Mesendoderm (in vitro differentiated cells): ENCODE data around the gene PCK1.
A peak's percentile ranks its signal among the peaks of the same experiment; 100 is the strongest.

ENCODE experiments used
- DNase-seq: peaks from one replicate; pipeline ENCODE4 v3.0.0; 2013
- H2AK5ac ChIP-seq: 2 replicates; pipeline ENCODE4 v1.6.1; 2013; ENCODE audit warnings: low read length, inconsistent platforms
- H2BK120ac ChIP-seq: 2 replicates; pipeline ENCODE4 v1.6.1; 2013; ENCODE audit warnings: low read depth, mild to moderate bottlenecking, low read length, moderate library complexity, mixed read lengths
- H2BK15ac ChIP-seq: replicated peaks from 2 replicates; pipeline ENCODE4 v1.6.1; 2013; ENCODE audit warnings: low read depth, mild to moderate bottlenecking, moderate library complexity
- H2BK5ac ChIP-seq: 2 replicates; pipeline ENCODE4 v1.6.1; 2013; ENCODE audit warnings: low read length, inconsistent platforms
- H3K18ac ChIP-seq: 2 replicates; pipeline ENCODE4 v1.6.1; 2013; ENCODE audit warnings: mild to moderate bottlenecking, low read length, mixed read lengths
- H3K23ac ChIP-seq: one replicate; pipeline ENCODE4 v1.6.1; 2013; ENCODE audit warnings: low read length
- H3K27ac ChIP-seq: 2 replicates; pipeline ENCODE4 v1.5.1; 2013; ENCODE audit warnings: low read depth, mild to moderate bottlenecking, inconsistent platforms, low read length, moderate library complexity
- H3K27me3 ChIP-seq: 2 replicates; pipeline ENCODE4 v1.6.1; 2013; ENCODE audit warnings: low read length, control low read depth, mild to moderate bottlenecking, inconsistent platforms; ENCODE audit not compliant: insufficient read depth, poor library complexity
- H3K36me3 ChIP-seq: 2 replicates; pipeline ENCODE4 v1.6.1; 2013; ENCODE audit warnings: low read length, inconsistent platforms; ENCODE audit not compliant: control insufficient read depth, insufficient read depth
- H3K4ac ChIP-seq: one replicate; pipeline ENCODE4 v1.6.1; 2013; ENCODE audit warnings: low read depth, mild to moderate bottlenecking, low read length, moderate library complexity
- H3K4me1 ChIP-seq: 2 replicates; pipeline ENCODE4 v1.6.1; 2013; ENCODE audit warnings: low read depth, low read length, inconsistent platforms; ENCODE audit not compliant: control insufficient read depth
- H3K4me2 ChIP-seq: 2 replicates; pipeline ENCODE4 v1.6.1; 2013; ENCODE audit warnings: low read length
- H3K4me3 ChIP-seq: 2 replicates; pipeline ENCODE4 v1.5.1; 2013; ENCODE audit warnings: mild to moderate bottlenecking, low read length
- H3K56ac ChIP-seq: one replicate; pipeline ENCODE4 v1.6.1; 2013; ENCODE audit warnings: low read length
- H3K79me1 ChIP-seq: 2 replicates; pipeline ENCODE4 v1.6.1; 2013; ENCODE audit warnings: low read length, inconsistent platforms
- H3K79me2 ChIP-seq: 2 replicates; pipeline ENCODE4 v1.6.1; 2013; ENCODE audit warnings: mild to moderate bottlenecking, low read length; ENCODE audit not compliant: control insufficient read depth, insufficient read depth
- H3K9ac ChIP-seq: 2 replicates; pipeline ENCODE4 v1.6.1; 2013; ENCODE audit warnings: low read length, inconsistent platforms
- H4K5ac ChIP-seq: one replicate; pipeline ENCODE4 v1.6.1; 2013; ENCODE audit warnings: low read length
- H4K8ac ChIP-seq: one replicate; pipeline ENCODE4 v1.6.1; 2013; ENCODE audit warnings: low read depth, mild to moderate bottlenecking, control low read depth, low read length, moderate library complexity
- WGBS: extraction: QIAGEN DNeasy Blood & Tissue Kit; methylation state at CpG from one replicate; pipeline ENCODE4 v1.1.7; 2013; ENCODE audit warnings: low lambda C conversion rate, missing lambda C conversion rate; ENCODE audit not compliant: insufficient coverage; ENCODE audit errors: extremely low coverage; 5-methylcytosine and 5-hydroxymethylcytosine counted together

PCK1 gene

GRCh38 chr20:57517904-57518303, 43.0 kb upstream of the PCK1 start:
- H4K5ac ChIP-seq, result no peak overlapping the region
- H3K4ac ChIP-seq, result no peak overlapping the region
- no peak overlapping the region for H2BK15ac ChIP-seq
- no peaks in the 10 kb centered on the region for H3K4me1 ChIP-seq
- H3K36me3 ChIP-seq, result no peaks in the 10 kb centered on the region
- H3K18ac ChIP-seq, result no peak overlapping the region
- H3K79me1 ChIP-seq, result no peaks in the 10 kb centered on the region
- no peaks in the 10 kb centered on the region for H3K79me2 ChIP-seq
- no peak overlapping the region for H2AK5ac ChIP-seq
- no CpG with 5 or more reads among the region's 5 CpGs for WGBS
- H3K9ac ChIP-seq, result no peak overlapping the region
- no peak overlapping the region for H4K8ac ChIP-seq
- H2BK5ac ChIP-seq, result no peak overlapping the region
- H3K56ac ChIP-seq, result no peak overlapping the region
- no peak overlapping the region for H3K4me2 ChIP-seq
- no peak overlapping the region for H3K23ac ChIP-seq
- no peak overlapping the region for H2BK120ac ChIP-seq
- H3K27me3 ChIP-seq, result no peaks in the 10 kb centered on the region
- H3K4me3 ChIP-seq, result no peak overlapping the region
- DNase-seq, result no peak
- H3K27ac ChIP-seq, result no peak overlapping the region

GRCh38 chr20:57522380-57523140, 38.4 kb upstream of the PCK1 start:
- H3K4ac ChIP-seq, result no peak overlapping the region
- no peak overlapping the region for H3K18ac ChIP-seq
- H3K56ac ChIP-seq, result no peak overlapping the region
- no peak overlapping the region for H3K4me3 ChIP-seq
- H3K79me1 ChIP-seq, result no peaks in the 10 kb centered on the region
- no peak overlapping the region for H3K27ac ChIP-seq
- no peaks in the 10 kb centered on the region for H3K27me3 ChIP-seq
- no peak overlapping the region for H2BK15ac ChIP-seq
- H2BK5ac ChIP-seq, result no peak overlapping the region
- H4K8ac ChIP-seq, result no peak overlapping the region
- no peak overlapping the region for H3K9ac ChIP-seq
- H3K79me2 ChIP-seq, result no peaks in the 10 kb centered on the region
- no peak overlapping the region for H4K5ac ChIP-seq
- DNase-seq, result no peak
- no peak overlapping the region for H2AK5ac ChIP-seq
- WGBS, result no CpG with 5 or more reads among the region's 5 CpGs
- H3K4me2 ChIP-seq, result no peak overlapping the region
- no peak overlapping the region for H3K23ac ChIP-seq
- H3K36me3 ChIP-seq, result no peaks in the 10 kb centered on the region
- H2BK120ac ChIP-seq, result no peak overlapping the region
- H3K4me1 ChIP-seq, result no peaks in the 10 kb centered on the region

GRCh38 chr20:57523782-57524181, 37.1 kb upstream of the PCK1 start:
- Histone ChIP-seq H3K23ac (no peak overlapping the region), H3K79me1 (no peaks in the 10 kb centered on the region), H3K4me3 (no peak overlapping the region), H3K79me2 (no peaks in the 10 kb centered on the region), H3K36me3 (no peaks in the 10 kb centered on the region), H4K8ac (no peak overlapping the region), H3K4ac (no peak overlapping the region), H3K9ac (no peak overlapping the region), H3K27ac (no peak overlapping the region), H3K56ac (no peak overlapping the region), H3K27me3 (no peaks in the 10 kb centered on the region), H4K5ac (no peak overlapping the region), H3K4me2 (no peak overlapping the region), H3K4me1 (no peaks in the 10 kb centered on the region), H3K18ac (no peak overlapping the region), H2BK15ac (no peak overlapping the region), H2AK5ac (no peak overlapping the region), H2BK120ac (no peak overlapping the region), H2BK5ac (no peak overlapping the region)
- no peak for DNase-seq
- no CpG with 5 or more reads among the region's 11 CpGs for WGBS

GRCh38 chr20:57524511-57525176, 36.3 kb upstream of the PCK1 start, which contains the start of gene CTCFL:
TSS of gene CTCFL (minus strand) at chr20:57525140. CDS start at chr20:57524205, 935 bp downstream.
- no peak within 1 kb of the TSS for H2AK5ac ChIP-seq
- no peaks in the 10 kb centered on the region for H3K79me2 ChIP-seq
- no peak within 1 kb of the TSS for H4K8ac ChIP-seq
- H3K27ac ChIP-seq, result no peak within 1 kb of the TSS
- H2BK5ac ChIP-seq, result no peak within 1 kb of the TSS
- no peak within 1 kb of the TSS for H2BK120ac ChIP-seq
- no peaks in the 10 kb centered on the region for H3K36me3 ChIP-seq
- H3K79me1 ChIP-seq, result no peaks in the 10 kb centered on the region
- H3K56ac ChIP-seq, result peak within 1 kb of the TSS; percentile 56
- H3K4ac ChIP-seq, result no peak within 1 kb of the TSS
- H2BK15ac ChIP-seq, result no peak within 1 kb of the TSS
- no peaks in the 10 kb centered on the region for H3K4me1 ChIP-seq
- no peak within 1 kb of the TSS for H3K9ac ChIP-seq
- peak within 1 kb of the TSS; percentile 0 for H3K18ac ChIP-seq
- DNase-seq, result no peak
- no peaks in the 10 kb centered on the region for H3K27me3 ChIP-seq
- H4K5ac ChIP-seq, result no peak within 1 kb of the TSS
- WGBS, result no CpG with 5 or more reads among the region's 43 CpGs
- H3K23ac ChIP-seq, result peak within 1 kb of the TSS; percentile 45
- H3K4me3 ChIP-seq, result no peak within 1 kb of the TSS
- H3K4me2 ChIP-seq, result no peak within 1 kb of the TSS

- WGBS, result no CpG with 5 or more reads among the region's 10 CpGs
- no peak overlapping the region for H3K27ac ChIP-seq
These were observed 35.4 kb upstream of the PCK1 start for GRCh38 chr20:57525328-57526086.

More at GRCh38 chr20:57525328-57526086, 35.4 kb upstream of the PCK1 start:
- Histone ChIP-seq H3K9ac (no peak overlapping the region), H3K4ac (no peak overlapping the region), H3K4me2 (no peak overlapping the region), H3K4me1 (no peaks in the 10 kb centered on the region), H3K36me3 (no peaks in the 10 kb centered on the region), H4K5ac (no peak overlapping the region), H2BK15ac (no peak overlapping the region), H3K79me1 (no peaks in the 10 kb centered on the region), H3K23ac (no peak overlapping the region), H3K56ac (no peak overlapping the region), H3K18ac (peak overlapping the region; percentile 0), H3K27me3 (no peaks in the 10 kb centered on the region), H3K4me3 (no peak overlapping the region), H4K8ac (no peak overlapping the region), H3K79me2 (no peaks in the 10 kb centered on the region), H2BK5ac (no peak overlapping the region), H2AK5ac (no peak overlapping the region), H2BK120ac (no peak overlapping the region)
- no peak for DNase-seq
